HFF-Myc (cell line): ENCODE results near the gene ITIH6.
A peak's percentile ranks its signal among the peaks of the same experiment; 100 is the strongest.
"Not testable (repeated sequence)": the region's sequence is repeated elsewhere in the genome, so short reads cannot be mapped to it uniquely, and the experiment has no call there.

Experiments used
- DNase-seq: peaks from one replicate; pipeline ENCODE4 v3.0.0-alpha.2; 2011; ENCODE audit warnings: low read depth; ENCODE audit errors: extremely low read depth
- H3K4me3 ChIP-seq: replicated peaks from 2 replicates; pipeline ENCODE4 v1.5.1; 2011; ENCODE audit warnings: low read depth, mild to moderate bottlenecking, control low read depth, low read length
- TF ChIP-seq, protein P1 (sequence below): IDR thresholded peaks from 2 replicates; pipeline ENCODE4 v1.5.1; 2012; ENCODE audit warnings: mild to moderate bottlenecking, low read depth, low read length, control low read depth; ENCODE audit errors: missing control alignments

Gene ITIH6

DNA sequence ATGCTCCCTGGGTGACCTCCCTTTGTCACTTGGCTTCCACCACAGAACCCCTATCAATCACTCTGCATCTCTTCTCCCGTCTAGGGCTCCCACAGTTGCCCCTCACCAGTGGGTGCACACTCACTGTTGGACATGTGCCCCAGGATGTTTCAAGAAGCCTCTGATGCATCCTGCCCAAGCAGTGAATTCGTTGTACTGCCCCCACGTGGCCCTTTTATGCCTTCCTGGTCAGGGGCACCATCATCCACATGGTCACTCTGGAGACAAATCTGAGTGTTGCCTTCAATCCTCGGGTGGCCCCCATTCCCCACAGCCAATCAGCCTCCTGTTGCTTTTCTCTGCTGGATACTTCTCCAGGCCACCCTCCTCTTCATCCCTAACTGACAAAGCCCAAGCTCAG is 12.2 kb downstream of the ITIH6 start:
- H3K4me3 ChIP-seq = no peak overlapping the region
- TF ChIP-seq, protein P1, sequence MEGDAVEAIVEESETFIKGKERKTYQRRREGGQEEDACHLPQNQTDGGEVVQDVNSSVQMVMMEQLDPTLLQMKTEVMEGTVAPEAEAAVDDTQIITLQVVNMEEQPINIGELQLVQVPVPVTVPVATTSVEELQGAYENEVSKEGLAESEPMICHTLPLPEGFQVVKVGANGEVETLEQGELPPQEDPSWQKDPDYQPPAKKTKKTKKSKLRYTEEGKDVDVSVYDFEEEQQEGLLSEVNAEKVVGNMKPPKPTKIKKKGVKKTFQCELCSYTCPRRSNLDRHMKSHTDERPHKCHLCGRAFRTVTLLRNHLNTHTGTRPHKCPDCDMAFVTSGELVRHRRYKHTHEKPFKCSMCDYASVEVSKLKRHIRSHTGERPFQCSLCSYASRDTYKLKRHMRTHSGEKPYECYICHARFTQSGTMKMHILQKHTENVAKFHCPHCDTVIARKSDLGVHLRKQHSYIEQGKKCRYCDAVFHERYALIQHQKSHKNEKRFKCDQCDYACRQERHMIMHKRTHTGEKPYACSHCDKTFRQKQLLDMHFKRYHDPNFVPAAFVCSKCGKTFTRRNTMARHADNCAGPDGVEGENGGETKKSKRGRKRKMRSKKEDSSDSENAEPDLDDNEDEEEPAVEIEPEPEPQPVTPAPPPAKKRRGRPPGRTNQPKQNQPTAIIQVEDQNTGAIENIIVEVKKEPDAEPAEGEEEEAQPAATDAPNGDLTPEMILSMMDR = peak; percentile 20
- DNase-seq = no peak

DNA sequence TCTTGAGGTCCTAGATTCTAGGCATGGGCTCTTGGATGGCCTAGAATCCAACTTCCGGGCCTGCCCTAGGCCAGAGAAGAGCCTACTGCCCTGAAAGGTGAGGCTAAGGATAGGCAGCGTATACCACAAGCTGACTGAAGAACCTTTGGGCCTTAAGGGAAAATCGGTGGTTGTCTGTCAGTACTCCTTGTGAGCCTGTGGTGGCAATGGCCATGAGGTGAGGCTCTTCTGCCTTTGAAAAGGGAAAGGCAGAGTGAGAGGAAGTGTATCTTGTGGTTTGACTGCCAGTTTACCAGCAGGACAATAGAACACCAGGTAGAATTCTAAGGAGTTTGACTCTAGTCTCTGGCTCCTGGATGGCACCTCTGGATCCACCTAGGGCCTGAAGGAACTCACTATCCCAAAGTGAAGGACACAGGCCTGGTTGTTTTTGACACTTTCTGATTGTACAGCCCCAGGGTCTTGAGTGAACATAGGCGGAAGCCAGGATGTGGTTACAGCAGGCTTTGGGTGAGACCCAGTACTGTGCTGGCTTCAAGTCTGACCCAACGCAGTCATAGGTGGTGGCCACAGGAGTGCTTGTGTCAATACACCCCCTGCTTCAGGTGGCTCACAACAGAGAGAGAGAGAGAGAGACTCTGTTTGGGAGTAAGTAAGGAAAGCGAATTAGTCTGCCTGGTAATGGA is 20.9 kb downstream of the ITIH6 start:
- no peak overlapping the region for H3K4me3 ChIP-seq
- no peak for DNase-seq
- TF ChIP-seq, protein P1 = no peak

DNA sequence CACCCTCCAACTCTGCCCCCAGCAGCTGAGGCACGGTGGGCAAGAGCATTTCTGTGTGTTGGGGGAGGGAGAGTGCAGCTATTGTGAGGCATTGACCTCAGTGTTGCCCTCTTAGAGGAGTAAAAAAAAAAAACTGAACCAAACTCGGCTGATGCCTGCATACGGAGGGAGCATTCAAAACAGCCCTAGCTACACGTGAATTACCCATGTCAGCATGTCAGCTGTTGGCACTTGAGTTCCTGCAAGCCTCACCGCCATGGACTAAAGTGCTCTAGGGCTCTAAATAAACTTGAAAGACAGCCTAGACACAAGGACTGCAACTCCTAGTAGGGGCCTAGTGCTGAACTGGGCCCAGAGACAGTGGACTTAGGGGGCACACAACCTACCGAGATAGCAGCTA is 22.0 kb downstream of the ITIH6 start:
- no peak overlapping the region for H3K4me3 ChIP-seq
- TF ChIP-seq, protein P1 = no peak
- no peak for DNase-seq

DNA sequence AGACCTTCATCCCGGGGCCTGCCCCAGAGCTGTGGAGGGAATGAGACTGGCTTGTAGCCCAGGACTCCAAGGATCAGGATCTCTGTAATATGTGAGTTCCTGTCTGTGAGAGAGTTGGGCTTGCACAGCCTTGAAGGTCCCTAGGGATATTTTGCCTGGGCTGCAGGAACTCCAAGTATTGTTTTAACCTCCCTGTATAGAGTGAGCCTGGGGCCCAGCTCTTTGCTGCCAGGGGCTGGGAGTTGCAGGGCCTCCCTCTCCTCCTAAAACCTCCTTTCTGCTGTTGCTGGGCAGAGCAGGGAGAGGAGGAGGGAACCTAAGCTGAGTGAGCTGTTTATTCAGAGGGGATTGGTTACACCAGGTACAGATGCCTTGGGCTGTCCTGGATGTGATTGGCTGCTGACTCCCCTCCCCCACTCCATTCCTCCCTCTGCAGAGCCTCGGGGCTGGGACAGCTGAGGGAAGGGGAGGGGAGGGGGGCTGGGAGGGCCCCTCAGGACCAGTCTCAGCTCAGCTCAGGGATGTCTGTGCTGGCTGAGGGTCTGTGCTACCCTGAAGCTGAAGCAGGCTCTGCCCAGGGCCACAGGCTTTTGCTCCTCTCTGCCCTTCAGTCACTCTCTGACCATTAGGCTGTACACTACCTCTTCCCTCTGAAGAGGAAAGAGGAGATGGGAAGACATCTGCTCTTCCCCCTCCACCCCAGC is 23.5 kb downstream of the ITIH6 start:
- not testable (repeated sequence) for H3K4me3 ChIP-seq, DNase-seq

DNA sequence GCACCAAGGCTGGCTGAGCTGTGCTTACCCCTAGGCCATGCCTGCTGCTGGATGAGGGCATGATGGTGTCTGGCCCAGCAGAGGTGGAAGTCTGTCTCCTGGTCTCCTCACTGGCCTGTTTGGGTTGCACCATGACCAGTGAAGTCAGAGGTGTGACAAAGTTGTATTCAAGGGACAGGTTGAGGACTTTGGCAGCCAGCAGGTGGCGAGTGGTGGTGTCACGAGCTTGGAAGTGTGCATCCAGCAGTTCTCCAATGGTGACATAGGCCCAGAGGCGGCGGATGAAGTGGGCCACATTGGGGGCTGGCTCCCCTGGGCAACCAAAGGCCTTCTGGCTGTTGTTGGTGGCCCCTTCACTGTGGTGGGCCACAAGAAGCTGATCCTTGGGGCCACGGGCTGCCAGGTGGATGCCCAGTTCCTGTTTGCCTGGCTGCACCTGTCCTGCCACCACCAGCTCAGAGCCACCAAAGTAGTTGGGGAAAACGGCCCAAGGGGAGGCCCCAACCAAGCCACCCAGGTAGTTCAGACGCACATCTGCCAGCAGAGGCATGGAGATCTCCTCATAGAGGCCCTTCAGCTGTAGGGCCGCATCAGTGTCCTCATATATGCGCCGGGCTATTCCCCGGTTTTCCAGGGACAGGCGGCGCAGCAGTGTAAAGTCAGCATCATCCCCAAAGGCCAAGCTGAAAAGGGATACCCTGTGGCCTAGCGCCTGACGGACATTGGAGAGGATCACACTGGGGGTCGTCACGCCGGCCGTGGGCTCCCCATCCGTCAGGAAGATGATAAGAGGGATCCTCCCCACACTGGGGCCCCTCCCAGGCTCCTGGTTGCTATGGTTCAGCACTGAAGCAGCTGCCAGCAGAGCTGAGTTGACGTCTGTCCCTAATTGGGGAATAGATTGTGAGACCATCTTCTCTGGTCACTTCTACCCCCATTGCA is 39.7 kb downstream of the ITIH6 start:
- TF ChIP-seq, protein P1 = no peak
- DNase-seq = no peak
- H3K4me3 ChIP-seq = no peak overlapping the region

DNA sequence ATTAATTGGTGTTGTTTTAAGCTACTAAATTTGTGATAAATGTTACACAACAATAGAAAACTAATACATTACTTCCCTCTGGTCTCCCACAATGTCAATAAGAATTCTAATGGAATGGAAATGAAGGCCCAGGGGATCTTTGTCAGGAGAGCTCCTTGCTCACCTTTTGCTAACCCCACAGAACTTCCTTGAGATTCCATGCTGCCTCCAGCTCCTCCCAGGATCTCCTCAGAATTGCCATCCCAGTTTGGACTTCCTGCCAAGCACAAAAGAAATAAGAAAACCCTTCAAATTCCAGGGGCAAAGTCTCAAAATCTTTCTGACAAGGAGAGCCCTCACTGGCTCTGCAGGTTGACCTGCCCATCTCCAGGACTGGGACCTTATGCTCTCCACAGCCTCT is 43.2 kb downstream of the ITIH6 start:
- TF ChIP-seq, protein P1 = no peak
- H3K4me3 ChIP-seq = no peak overlapping the region
- no peak for DNase-seq

DNA sequence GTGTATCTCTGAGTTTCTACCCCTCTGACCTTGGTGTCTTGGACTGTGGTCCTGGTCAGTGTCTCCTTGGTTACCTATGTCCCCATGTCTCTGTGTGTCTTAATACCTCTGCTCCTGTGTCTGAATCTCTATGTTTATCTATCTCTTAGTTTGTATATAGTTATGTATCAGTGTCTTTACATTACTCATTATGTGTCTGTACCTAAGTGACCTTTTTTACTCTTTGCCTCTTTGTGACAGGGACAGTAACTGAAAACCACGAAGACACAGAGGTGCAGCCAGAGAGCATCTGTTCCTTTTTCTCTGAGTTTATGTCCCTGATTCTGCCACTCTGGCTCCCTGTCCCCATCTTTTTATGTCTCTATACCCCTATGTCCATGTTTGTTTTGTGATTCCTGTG is 49.4 kb downstream of the ITIH6 start:
- TF ChIP-seq, protein P1 = no peak
- DNase-seq = no peak
- no peak overlapping the region for H3K4me3 ChIP-seq
